Measurements from ENCODE around the gene RHBDF1.

DNA sequence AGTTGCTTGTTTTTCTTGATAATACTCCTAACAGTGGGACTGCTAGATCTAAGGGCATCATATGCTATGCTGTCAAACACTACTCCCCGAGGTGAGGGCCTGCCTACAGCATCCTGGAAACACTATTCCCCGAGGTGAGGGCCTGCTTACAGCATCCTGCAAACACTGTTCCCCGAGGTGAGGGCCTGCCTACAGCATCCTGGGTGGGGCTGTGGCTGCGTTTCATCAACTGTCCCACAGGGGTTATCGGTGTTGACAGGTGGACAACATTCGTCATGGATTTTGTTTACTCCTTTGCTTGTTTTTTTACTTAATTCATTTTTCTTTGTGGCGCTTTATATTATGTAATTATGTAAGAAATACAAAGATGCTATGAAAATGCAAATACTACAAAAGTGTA, 43.6 kb upstream of the RHBDF1 start:
- TF ChIP-seq CTCF (conservative IDR thresholded peaks at IDR 0.05; ENCODE audit: low read depth, low read length), result no peak
- no peak for TF ChIP-seq EZH2 (IDR thresholded peaks at IDR 0.05; ENCODE audit: borderline replicate concordance, low read depth, low read length, poor library complexity, severe bottlenecking)
